MM.1S (cell line): ENCODE measurements around the gene FNDC10.

Source experiments
- DNase-seq: peaks from one replicate; pipeline ENCODE4 v3.0.0-alpha.2; 2015
- H2AFZ ChIP-seq: fragments of 300-600 bp; sonication (generic); 2 replicates; pipeline ENCODE4 v1.6.0; 2016; ENCODE audit warnings: antibody characterized with exemption, low read length
- H3F3A ChIP-seq: fragments of 300-600 bp; sonication (generic); 2 replicates; pipeline ENCODE4 v1.6.1; 2016; ENCODE audit warnings: mild to moderate bottlenecking, antibody characterized with exemption, low read length, moderate library complexity, mixed read lengths; ENCODE audit not compliant: insufficient read depth
- H3K27ac ChIP-seq: fragments of 300-600 bp; sonication (generic); 2 replicates; pipeline ENCODE4 v1.5.1; 2016; ENCODE audit warnings: mild to moderate bottlenecking, low read length
- H3K27me3 ChIP-seq: fragments of 300-600 bp; sonication (generic); replicated peaks from 2 replicates; pipeline ENCODE4 v1.6.0; 2016; ENCODE audit warnings: low read length; ENCODE audit not compliant: insufficient read depth
- H3K36me3 ChIP-seq: fragments of 300-600 bp; sonication (generic); replicated peaks from 2 replicates; pipeline ENCODE4 v1.6.1; 2016; ENCODE audit warnings: mild to moderate bottlenecking, low read length, mixed read lengths; ENCODE audit not compliant: insufficient read depth
- H3K4me1 ChIP-seq: fragments of 300-600 bp; sonication (generic); 2 replicates; pipeline ENCODE4 v1.6.1; 2016; ENCODE audit warnings: low read length, mixed read lengths
- H3K4me2 ChIP-seq: fragments of 300-600 bp; sonication (generic); 2 replicates; pipeline ENCODE4 v1.6.0; 2016; ENCODE audit warnings: low read depth, low read length
- H3K4me3 ChIP-seq: fragments of 300-600 bp; sonication (generic); 2 replicates; pipeline ENCODE4 v1.5.1; 2016; ENCODE audit warnings: low read length, mixed read lengths
- H3K79me2 ChIP-seq: fragments of 300-600 bp; sonication (generic); 2 replicates; pipeline ENCODE4 v1.6.1; 2016; ENCODE audit warnings: mixed run types, low read length, mixed read lengths
- H3K9ac ChIP-seq: fragments of 300-600 bp; sonication (generic); 2 replicates; pipeline ENCODE4 v1.6.1; 2016; ENCODE audit warnings: low read length, mixed read lengths
- H3K9me2 ChIP-seq: fragments of 300-600 bp; sonication (generic); replicated peaks from 2 replicates; pipeline ENCODE4 v1.6.1; 2016; ENCODE audit warnings: mild to moderate bottlenecking, low read length, mixed read lengths; ENCODE audit not compliant: insufficient read depth
- H3K9me3 ChIP-seq: fragments of 300-600 bp; sonication (generic); replicated peaks from 2 replicates; pipeline ENCODE4 v1.6.1; 2016; ENCODE audit warnings: mild to moderate bottlenecking, low read length, mixed read lengths; ENCODE audit not compliant: insufficient read depth
- H4K20me1 ChIP-seq: fragments of 300-600 bp; sonication (generic); 2 replicates; pipeline ENCODE4 v1.6.1; 2016; ENCODE audit warnings: mild to moderate bottlenecking, low read length, moderate library complexity, mixed read lengths; ENCODE audit not compliant: insufficient read depth
- EZH2 ChIP-seq: fragments of 300-600 bp; sonication (generic); optimal IDR thresholded peaks from 2 replicates; pipeline ENCODE3; 2017; ENCODE audit warnings: low read depth, mild to moderate bottlenecking, antibody characterized with exemption, low read length, mixed read lengths
- EZH2phosphoT487 ChIP-seq: fragments of 300-600 bp; sonication (generic); IDR thresholded peaks from 2 replicates; pipeline ENCODE4 v1.6.1; 2018; ENCODE audit warnings: antibody characterized with exemption, low read length
- TF ChIP-seq, protein P1 (sequence below): fragments of 300-600 bp; sonication (generic); IDR thresholded peaks from 2 replicates; pipeline ENCODE4 v1.5.1; 2016; ENCODE audit warnings: antibody characterized with exemption, low read length, mixed read lengths

The FNDC10 gene

DNA sequence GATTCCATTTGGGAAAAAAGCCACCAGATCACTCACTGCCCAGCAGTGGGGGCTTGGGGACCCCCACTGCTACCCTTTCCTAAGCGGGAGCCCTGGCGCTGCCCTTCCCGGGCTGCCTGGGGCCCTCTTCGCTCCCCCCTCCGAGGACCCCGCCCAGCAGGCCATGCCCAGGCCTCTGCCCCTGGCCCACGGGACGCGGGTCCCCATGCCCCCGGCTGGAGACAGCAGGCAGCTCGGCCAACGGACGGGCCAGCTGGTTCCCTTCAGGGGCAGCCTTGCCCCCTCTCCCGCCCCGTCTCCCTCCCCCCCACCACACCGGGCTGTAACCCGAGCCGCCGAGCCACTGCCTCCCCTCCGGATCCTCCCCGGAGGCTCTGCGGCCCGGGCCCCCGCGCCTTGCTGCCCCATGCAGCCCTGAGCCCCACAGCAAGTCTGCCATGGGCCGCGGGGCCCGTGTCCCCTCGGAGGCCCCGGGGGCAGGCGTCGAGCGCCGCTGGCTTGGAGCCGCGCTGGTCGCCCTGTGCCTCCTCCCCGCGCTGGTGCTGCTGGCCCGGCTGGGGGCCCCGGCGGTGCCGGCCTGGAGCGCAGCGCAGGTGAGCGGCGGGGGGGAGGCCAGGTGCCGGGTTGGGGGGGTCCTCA is 32.0 kb upstream of the FNDC10 start, which contains the start of gene MMP23B:
MMP23B (plus strand) TSS at position 392 of the 639 bp plus-strand sequence; CDS start at position 438, 46 bp downstream.
- Histone ChIP-seq H3F3A (no peaks in the 10 kb centered on the region), H3K4me3 (no peak within 1 kb of the TSS), H3K27me3 (peaks cover 13% of the 10 kb centered on the region), H3K9ac (no peak within 1 kb of the TSS), H3K4me1 (peaks cover 4% of the 10 kb centered on the region; the same call in 1 of the 2 replicates), H3K27ac (no peak within 1 kb of the TSS), H3K36me3 (no peaks in the 10 kb centered on the region), H3K79me2 (no peaks in the 10 kb centered on the region), H3K4me2 (no peak within 1 kb of the TSS), H3K9me2 (no peaks in the 10 kb centered on the region), H2AFZ (no peak within 1 kb of the TSS), H3K9me3 (no peaks in the 10 kb centered on the region), H4K20me1 (no peaks in the 10 kb centered on the region)
- DNase-seq = no peak
- TF ChIP-seq EZH2 (no peak), EZH2phosphoT487 (no peak)
- TF ChIP-seq, protein P1, sequence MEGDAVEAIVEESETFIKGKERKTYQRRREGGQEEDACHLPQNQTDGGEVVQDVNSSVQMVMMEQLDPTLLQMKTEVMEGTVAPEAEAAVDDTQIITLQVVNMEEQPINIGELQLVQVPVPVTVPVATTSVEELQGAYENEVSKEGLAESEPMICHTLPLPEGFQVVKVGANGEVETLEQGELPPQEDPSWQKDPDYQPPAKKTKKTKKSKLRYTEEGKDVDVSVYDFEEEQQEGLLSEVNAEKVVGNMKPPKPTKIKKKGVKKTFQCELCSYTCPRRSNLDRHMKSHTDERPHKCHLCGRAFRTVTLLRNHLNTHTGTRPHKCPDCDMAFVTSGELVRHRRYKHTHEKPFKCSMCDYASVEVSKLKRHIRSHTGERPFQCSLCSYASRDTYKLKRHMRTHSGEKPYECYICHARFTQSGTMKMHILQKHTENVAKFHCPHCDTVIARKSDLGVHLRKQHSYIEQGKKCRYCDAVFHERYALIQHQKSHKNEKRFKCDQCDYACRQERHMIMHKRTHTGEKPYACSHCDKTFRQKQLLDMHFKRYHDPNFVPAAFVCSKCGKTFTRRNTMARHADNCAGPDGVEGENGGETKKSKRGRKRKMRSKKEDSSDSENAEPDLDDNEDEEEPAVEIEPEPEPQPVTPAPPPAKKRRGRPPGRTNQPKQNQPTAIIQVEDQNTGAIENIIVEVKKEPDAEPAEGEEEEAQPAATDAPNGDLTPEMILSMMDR = no peak

DNA sequence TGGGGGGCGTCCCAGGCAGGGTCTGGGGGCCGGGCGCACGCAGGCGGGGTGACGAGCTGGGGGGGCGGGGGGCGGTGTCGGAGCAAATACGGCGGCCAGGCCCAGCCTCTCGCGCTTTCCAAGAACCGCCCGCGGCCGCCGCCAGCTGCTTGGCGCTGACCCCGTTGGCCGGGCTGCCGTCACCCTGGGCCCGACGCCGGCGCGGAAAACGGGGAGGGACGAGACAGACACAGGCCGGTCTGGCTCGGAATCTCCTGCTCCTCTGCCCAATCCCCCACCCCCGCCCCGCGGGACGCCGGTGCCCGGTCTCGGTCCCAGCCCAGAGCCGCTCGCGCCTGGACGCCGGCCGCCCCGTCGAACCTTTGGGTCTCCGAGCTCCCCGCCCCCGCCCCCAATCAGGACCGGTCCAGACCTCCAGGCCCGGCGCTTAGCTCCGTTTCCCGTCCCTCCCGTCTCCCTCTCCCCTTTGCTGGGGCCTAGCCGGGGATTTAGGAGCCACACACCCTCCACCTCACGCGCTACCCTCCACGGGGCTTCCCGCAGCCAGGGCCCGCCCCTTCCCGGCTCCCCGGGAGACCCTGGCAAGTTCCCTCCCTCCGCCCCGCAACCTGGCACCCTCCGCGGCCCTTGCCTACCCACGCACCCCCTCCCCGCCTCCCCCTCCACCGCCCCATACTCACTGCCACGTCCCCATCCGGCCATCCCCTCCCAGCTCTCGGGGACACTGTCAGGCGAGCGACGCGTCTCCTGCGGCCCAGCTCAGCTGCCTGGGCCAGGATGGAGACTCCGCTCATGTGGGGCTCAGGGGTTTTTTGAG is 31.2 kb upstream of the FNDC10 start:
- Histone ChIP-seq H3K4me3 (peak overlapping the region; percentile 44; the same call in 1 of the 2 replicates), H3K79me2 (no peaks in the 10 kb centered on the region), H3K9me2 (no peaks in the 10 kb centered on the region), H3K4me1 (peaks cover 4% of the 10 kb centered on the region; the same call in 1 of the 2 replicates), H3F3A (no peaks in the 10 kb centered on the region), H3K27ac (no peak overlapping the region), H3K9me3 (no peaks in the 10 kb centered on the region), H3K27me3 (peaks cover 13% of the 10 kb centered on the region), H3K4me2 (peak overlapping the region; percentile 81), H2AFZ (0 out of 2 replicates have a peak overlapping the region, but pooled peaks have one; percentile 77), H3K9ac (peak overlapping the region; percentile 42; the same call in 1 of the 2 replicates), H3K36me3 (no peaks in the 10 kb centered on the region), H4K20me1 (no peaks in the 10 kb centered on the region)
- DNase-seq = no peak
- TF ChIP-seq, protein P1 = no peak
- TF ChIP-seq EZH2phosphoT487 (no peak), EZH2 (no peak)

DNA sequence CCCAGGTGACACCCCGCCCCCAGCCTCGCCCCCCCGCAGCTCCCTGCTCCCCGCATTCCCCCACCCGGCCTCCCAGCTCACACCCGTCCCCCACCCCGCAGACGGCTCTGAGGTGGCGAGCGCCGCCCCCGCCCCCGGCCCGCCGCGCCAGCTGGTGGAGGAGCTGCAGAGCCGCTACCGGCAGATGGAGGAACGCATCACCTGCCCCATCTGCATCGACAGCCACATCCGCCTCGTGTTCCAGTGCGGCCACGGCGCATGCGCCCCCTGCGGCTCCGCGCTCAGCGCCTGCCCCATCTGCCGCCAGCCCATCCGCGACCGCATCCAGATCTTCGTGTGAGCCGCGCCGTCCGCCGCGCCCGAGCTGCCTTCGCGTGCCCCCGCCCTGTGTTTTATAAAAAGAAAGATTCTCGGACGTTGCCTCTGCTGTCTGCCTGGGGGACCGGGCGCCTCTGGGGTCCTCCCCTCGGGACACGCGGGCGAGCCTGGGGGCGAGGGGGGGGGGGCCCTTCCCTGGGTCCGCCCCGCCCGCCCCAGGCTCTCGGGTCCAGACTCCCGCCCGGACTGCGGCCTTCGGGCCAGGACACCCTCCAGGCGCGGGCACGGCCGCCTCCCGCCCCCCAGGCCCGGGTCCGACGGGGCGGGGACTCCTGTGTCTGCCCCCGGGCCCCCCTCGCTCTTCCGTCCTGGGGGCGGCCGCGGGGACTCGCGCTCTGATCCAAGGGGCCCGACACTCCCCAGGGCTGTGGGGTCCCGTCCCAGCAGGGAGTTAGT is 30.4 kb upstream of the FNDC10 start:
- no peak for TF ChIP-seq EZH2phosphoT487
- no peak for TF ChIP-seq EZH2
- TF ChIP-seq, protein P1 = no peak
- no peaks in the 10 kb centered on the region for H3K9me2 ChIP-seq
- no peak overlapping the region for H3K27ac ChIP-seq
- DNase-seq = peak; percentile 93
- H3K4me2 ChIP-seq = peak overlapping the region; percentile 81
- H2AFZ ChIP-seq = peak overlapping the region; percentile 77
- H3F3A ChIP-seq = no peaks in the 10 kb centered on the region
- H3K36me3 ChIP-seq = no peaks in the 10 kb centered on the region
- H4K20me1 ChIP-seq = no peaks in the 10 kb centered on the region
- H3K9ac ChIP-seq = peak overlapping the region; percentile 42; the same call in 1 of the 2 replicates
- peak overlapping the region; percentile 44 for H3K4me3 ChIP-seq
- no peaks in the 10 kb centered on the region for H3K9me3 ChIP-seq
- peaks cover 13% of the 10 kb centered on the region for H3K27me3 ChIP-seq
- no peaks in the 10 kb centered on the region for H3K79me2 ChIP-seq
- peaks cover 4% of the 10 kb centered on the region; the same call in 1 of the 2 replicates for H3K4me1 ChIP-seq
